DMS 273 (cell line): ENCODE results near the gene PPP1R9A.
"Not testable (repeated sequence)": the region's sequence is repeated elsewhere in the genome, so short reads cannot be mapped to it uniquely, and the experiment has no call there.

Source experiments
- DNase-seq: peaks from one replicate; lab custom pipeline; 2025; ENCODE audit not compliant: unreplicated experiment; lab: John Stamatoyannopoulos, UW

PPP1R9A gene

GRCh38 chr7:94972296-94972695 lies 64.9 kb downstream of the PPP1R9A start:
- no peak for DNase-seq

- DNase-seq: no peak
Observed at GRCh38 chr7:94973844-94974243, 66.5 kb downstream of the PPP1R9A start.

GRCh38 chr7:94974423-94974822 lies 67.0 kb downstream of the PPP1R9A start:
- DNase-seq: no peak

- DNase-seq: peak; percentile 16
Observed at GRCh38 chr7:94975336-94975735, 67.9 kb downstream of the PPP1R9A start.

- no peak for DNase-seq
Observed at GRCh38 chr7:94980418-94981142, 73.2 kb downstream of the PPP1R9A start.

- DNase-seq: no peak
Observed at GRCh38 chr7:94995921-94996320, 88.5 kb downstream of the PPP1R9A start.

- DNase-seq: no peak
Observed at GRCh38 chr7:94996369-94996768, 89.0 kb downstream of the PPP1R9A start.

- DNase-seq: no peak
Observed at GRCh38 chr7:94997547-94997946, 90.2 kb downstream of the PPP1R9A start.

- DNase-seq: no peak
Observed at GRCh38 chr7:94998266-94999068, 91.1 kb downstream of the PPP1R9A start.

- no peak for DNase-seq
Observed at GRCh38 chr7:94999069-94999351, 91.6 kb downstream of the PPP1R9A start.

- not testable (repeated sequence) for DNase-seq
Observed at GRCh38 chr7:94999601-95000000, 92.2 kb downstream of the PPP1R9A start.

GRCh38 chr7:95001258-95001657 lies 93.9 kb downstream of the PPP1R9A start:
- DNase-seq: no peak

- no peak for DNase-seq
Observed at GRCh38 chr7:95001815-95002561, 94.6 kb downstream of the PPP1R9A start.

- DNase-seq: no peak
Observed at GRCh38 chr7:95002775-95003174, 95.4 kb downstream of the PPP1R9A start.

GRCh38 chr7:95004618-95005247 lies 97.3 kb downstream of the PPP1R9A start:
- peak; percentile 66 for DNase-seq

GRCh38 chr7:95006010-95006409 lies 98.6 kb downstream of the PPP1R9A start:
- DNase-seq: no peak

GRCh38 chr7:95008773-95009172 lies 101.4 kb downstream of the PPP1R9A start:
- DNase-seq: not testable (repeated sequence)

- DNase-seq: no peak
Observed at GRCh38 chr7:95011146-95011928, 103.9 kb downstream of the PPP1R9A start.

GRCh38 chr7:95011995-95012394 lies 104.6 kb downstream of the PPP1R9A start:
- DNase-seq: no peak

- no peak for DNase-seq
Observed at GRCh38 chr7:95018021-95018420, 110.6 kb downstream of the PPP1R9A start.

- DNase-seq: no peak
Observed at GRCh38 chr7:95026018-95026417, 118.6 kb downstream of the PPP1R9A start.
